HCT116 (cell line): Measurements from ENCODE around the gene HABP2. TPM values are rescaled to one million over a fixed set of nuclear protein-coding genes. Genes with fewer than 3 reads are reported as not detected.

Experiments used
- ATAC-seq: fragments of 200-7000 bp; cut with Tn5 transposase; 2 replicates; pipeline ENCODE4 v1.9.1; 2020; ENCODE audit warnings: mild to moderate bottlenecking, moderate library complexity
- BruUV-seq: library from RNA; stranded (reverse); fragments of 400-500 nt; replicated peaks from 2 replicates; lab custom pipeline; 2021; lab: Mats Ljungman, UMichigan
- CTCF ChIA-PET: fragments of 300-600 bp; sonication (Branson Sonifier 250); formaldehyde crosslinking; loops from one replicate; lab custom pipeline; 2021; ENCODE audit warnings: antibody characterized with exemption; lab: Charles Lee
- POLR2A ChIA-PET: fragments of 300-600, 350-600 bp; sonication (Branson Sonifier 250); formaldehyde crosslinking; loops from one replicate; lab custom pipeline; 2021; ENCODE audit warnings: antibody characterized with exemption; lab: Charles Lee
- RAD21 ChIA-PET, 2 experiments: fragments of 300-600 bp; sonication (Branson Sonifier 250); formaldehyde crosslinking; loops; one replicate each; lab custom pipeline; 2023; ENCODE audit warnings: low total read pairs in 2 of 2; ENCODE audit not compliant: uncharacterized antibody in 2 of 2, unreplicated experiment in 2 of 2, low non-redundant PET in 1 of 2; lab: Charles Lee
- DNase-seq: peaks from one replicate; pipeline ENCODE4 v3.0.0-alpha.2; 2010; ENCODE audit warnings: low read depth, low spot score
- H2AFZ ChIP-seq: fragments of 200-600 bp; shearing (Covaris generic), sonication (generic); 2 replicates; pipeline ENCODE4 v1.6.1; 2017; ENCODE audit warnings: low read depth, mixed run types, mixed read lengths, antibody characterized with exemption, low read length; ENCODE audit not compliant: poor library complexity, severe bottlenecking
- H3K27ac ChIP-seq: 2 replicates; pipeline ENCODE4 v1.5.1; 2012; ENCODE audit warnings: low read depth, low read length
- H3K27me3 ChIP-seq: fragments of 200-600 bp; sonication (generic); 2 replicates; pipeline ENCODE4 v1.6.1; 2016; ENCODE audit warnings: mixed run types, low read length, mixed read lengths; ENCODE audit not compliant: insufficient read depth
- H3K36me3 ChIP-seq, 2 experiments: fragments of 200-500 bp in 1 of 2; fragments of 200-600 bp in 1 of 2; sonication (Bioruptor generic) in 1 of 2; sonication (generic) in 1 of 2; 2 replicates each; pipeline versions ENCODE4 v1.5.1 to v1.6.1; 2014 to 2016; ENCODE audit warnings: low read length in 2 of 2, inconsistent platforms in 1 of 2, mixed read lengths in 1 of 2, mixed run types in 1 of 2; ENCODE audit not compliant: insufficient read depth in 2 of 2, control insufficient read depth in 1 of 2
- H3K4me1 ChIP-seq, 2 experiments: fragments of 200-600 bp in 1 of 2; sonication (generic) in 1 of 2; 2 replicates each; pipeline versions ENCODE4 v1.5.1 to v1.6.1; 2012 to 2017; ENCODE audit warnings: low read length in 2 of 2, inconsistent platforms in 1 of 2, mild to moderate bottlenecking in 1 of 2, mixed read lengths in 1 of 2, mixed run types in 1 of 2, moderate library complexity in 1 of 2; ENCODE audit not compliant: insufficient read depth in 2 of 2, control insufficient read depth in 1 of 2
- H3K4me2 ChIP-seq: fragments of 200-600 bp; sonication (generic); 2 replicates; pipeline ENCODE4 v1.6.1; 2017; ENCODE audit warnings: mixed run types, low read length, mixed read lengths
- H3K4me3 ChIP-seq, 2 experiments: fragments of 200-600 bp in 1 of 2; sonication (generic) in 1 of 2; replicated peaks in 1 of 2; 2 replicates each; pipeline ENCODE4 v1.5.1; 2011 to 2016; ENCODE audit warnings: low read length in 2 of 2, control low read depth in 1 of 2, low read depth in 1 of 2, mild to moderate bottlenecking in 1 of 2, mixed read lengths in 1 of 2, mixed run types in 1 of 2
- H3K79me2 ChIP-seq: fragments of 200-600 bp; sonication (generic); 2 replicates; pipeline ENCODE4 v1.6.1; 2017; ENCODE audit warnings: mild to moderate bottlenecking, mixed run types, low read length, moderate library complexity, mixed read lengths; ENCODE audit not compliant: insufficient read depth
- H3K9ac ChIP-seq: fragments of 200-600 bp; sonication (generic); 2 replicates; pipeline ENCODE4 v1.6.1; 2016; ENCODE audit warnings: low read length, mixed read lengths
- H3K9me2 ChIP-seq: fragments of 200-600 bp; sonication (generic), shearing (Covaris generic); 2 replicates; pipeline ENCODE4 v1.6.1; 2017; ENCODE audit warnings: mixed run types, mild to moderate bottlenecking, moderate library complexity; ENCODE audit not compliant: insufficient read depth
- H3K9me3 ChIP-seq, 2 experiments: fragments of 200-500 bp in 1 of 2; fragments of 200-600 bp in 1 of 2; sonication (Bioruptor generic) in 1 of 2; sonication (generic) in 1 of 2; 2 replicates each; pipeline ENCODE4 v1.6.1; 2014 to 2017; ENCODE audit warnings: low read length in 2 of 2, mixed read lengths in 2 of 2, inconsistent platforms in 1 of 2, low read depth in 1 of 2, mild to moderate bottlenecking in 1 of 2, mixed run types in 1 of 2, moderate library complexity in 1 of 2; ENCODE audit not compliant: control insufficient read depth in 1 of 2, insufficient read depth in 1 of 2
- H4K20me1 ChIP-seq: fragments of 200-600 bp; sonication (generic), shearing (Covaris generic); 2 replicates; pipeline ENCODE4 v1.6.1; 2017; ENCODE audit warnings: mixed run types, mild to moderate bottlenecking, moderate library complexity; ENCODE audit not compliant: insufficient read depth
- CBX3 ChIP-seq: IDR thresholded peaks from 2 replicates; pipeline ENCODE4 v1.6.1; 2012; ENCODE audit warnings: low read depth
- CEBPB ChIP-seq: IDR thresholded peaks from 2 replicates; pipeline ENCODE4 v1.6.1; 2012; ENCODE audit warnings: low read depth
- ELF1 ChIP-seq: IDR thresholded peaks from 2 replicates; pipeline ENCODE4 v1.6.1; 2012; ENCODE audit warnings: low read depth, borderline replicate concordance
- EZH2 ChIP-seq: fragments of 200-600 bp; sonication (generic); IDR thresholded peaks from 2 replicates; pipeline ENCODE4 v1.6.1; 2017; ENCODE audit warnings: antibody characterized with exemption, mixed run types
- EZH2phosphoT487 ChIP-seq: fragments of 200-600 bp; IDR thresholded peaks from 2 replicates; pipeline ENCODE4 v1.6.1; 2018; ENCODE audit warnings: antibody characterized with exemption, borderline replicate concordance
- SIN3A ChIP-seq: IDR thresholded peaks from 2 replicates; pipeline ENCODE4 v1.6.1; 2012; ENCODE audit warnings: low read depth
- SP1 ChIP-seq: IDR thresholded peaks from 2 replicates; pipeline ENCODE4 v1.6.1; 2012; ENCODE audit warnings: low read depth
- SRF ChIP-seq: IDR thresholded peaks from 2 replicates; pipeline ENCODE4 v1.6.1; 2012; ENCODE audit warnings: low read depth
- TCF7L2 ChIP-seq: IDR thresholded peaks from 2 replicates; pipeline ENCODE4 v1.7.0; 2011; ENCODE audit warnings: borderline replicate concordance, inconsistent platforms; ENCODE audit not compliant: insufficient read depth, insufficient read length; ENCODE audit errors: extremely low read depth
- YY1 ChIP-seq: IDR thresholded peaks from 2 replicates; pipeline ENCODE4 v1.6.1; 2011; ENCODE audit warnings: low read length, low read depth, moderate library complexity, mild to moderate bottlenecking; ENCODE audit not compliant: insufficient replicate concordance; ENCODE audit errors: extremely low read depth
- ZFX ChIP-seq: fragments of 450-650 bp; IDR thresholded peaks from 2 replicates; pipeline ENCODE4 v1.6.1; 2017
- ZNF274 ChIP-seq: fragments of 200-500 bp; sonication (Bioruptor generic); IDR thresholded peaks from 2 replicates; pipeline ENCODE4 v1.6.1; 2014; ENCODE audit warnings: mild to moderate bottlenecking, low read depth, low read length, inconsistent platforms
- intact Hi-C: fragments of 100-400 bp; cut with micrococcal nuclease; formaldehyde crosslinking; loops from 2 replicates; pipeline ENCODE4 v1.10.0; 2022
- total RNA-seq: library from RNA; stranded (reverse); gene quantifications from one replicate; pipeline ENCODE4 v1.2.1, GENCODE V29; 2021; ENCODE audit not compliant: unreplicated experiment
- TF ChIP-seq, protein P1 (sequence below): IDR thresholded peaks from 2 replicates; pipeline ENCODE4 v1.6.1; 2012; ENCODE audit warnings: low read depth

Gene HABP2
- total RNA-seq, 1 experiment from 2014 or later = 0.20 TPM

GRCh38 chr10:113631684-113632367, 79.0 kb downstream of the HABP2 start:
- Histone ChIP-seq H3K36me3 (no peaks in the 10 kb centered on the region), H3K9me2 (no peaks in the 10 kb centered on the region), H3K79me2 (no peaks in the 10 kb centered on the region), H3K27me3 (peaks cover 10% of the 10 kb centered on the region; the same call in 1 of the 2 replicates), H3K27ac (no peak overlapping the region), H3K4me2 (no peak overlapping the region), H3K4me3 (no peak overlapping the region), H2AFZ (no peak overlapping the region), H3K4me1 (no peaks in the 10 kb centered on the region), H3K9me3 (no peaks in the 10 kb centered on the region), H3K9ac (no peak overlapping the region), H4K20me1 (no peaks in the 10 kb centered on the region)
- intact Hi-C loops = no loop called here
- CTCF ChIA-PET = no interaction called here
- DNase-seq (no peak), ATAC-seq (no peak)
- no TSS peak for BruUV-seq
- RAD21 ChIA-PET = no interaction called here
- TF ChIP-seq, protein P1, sequence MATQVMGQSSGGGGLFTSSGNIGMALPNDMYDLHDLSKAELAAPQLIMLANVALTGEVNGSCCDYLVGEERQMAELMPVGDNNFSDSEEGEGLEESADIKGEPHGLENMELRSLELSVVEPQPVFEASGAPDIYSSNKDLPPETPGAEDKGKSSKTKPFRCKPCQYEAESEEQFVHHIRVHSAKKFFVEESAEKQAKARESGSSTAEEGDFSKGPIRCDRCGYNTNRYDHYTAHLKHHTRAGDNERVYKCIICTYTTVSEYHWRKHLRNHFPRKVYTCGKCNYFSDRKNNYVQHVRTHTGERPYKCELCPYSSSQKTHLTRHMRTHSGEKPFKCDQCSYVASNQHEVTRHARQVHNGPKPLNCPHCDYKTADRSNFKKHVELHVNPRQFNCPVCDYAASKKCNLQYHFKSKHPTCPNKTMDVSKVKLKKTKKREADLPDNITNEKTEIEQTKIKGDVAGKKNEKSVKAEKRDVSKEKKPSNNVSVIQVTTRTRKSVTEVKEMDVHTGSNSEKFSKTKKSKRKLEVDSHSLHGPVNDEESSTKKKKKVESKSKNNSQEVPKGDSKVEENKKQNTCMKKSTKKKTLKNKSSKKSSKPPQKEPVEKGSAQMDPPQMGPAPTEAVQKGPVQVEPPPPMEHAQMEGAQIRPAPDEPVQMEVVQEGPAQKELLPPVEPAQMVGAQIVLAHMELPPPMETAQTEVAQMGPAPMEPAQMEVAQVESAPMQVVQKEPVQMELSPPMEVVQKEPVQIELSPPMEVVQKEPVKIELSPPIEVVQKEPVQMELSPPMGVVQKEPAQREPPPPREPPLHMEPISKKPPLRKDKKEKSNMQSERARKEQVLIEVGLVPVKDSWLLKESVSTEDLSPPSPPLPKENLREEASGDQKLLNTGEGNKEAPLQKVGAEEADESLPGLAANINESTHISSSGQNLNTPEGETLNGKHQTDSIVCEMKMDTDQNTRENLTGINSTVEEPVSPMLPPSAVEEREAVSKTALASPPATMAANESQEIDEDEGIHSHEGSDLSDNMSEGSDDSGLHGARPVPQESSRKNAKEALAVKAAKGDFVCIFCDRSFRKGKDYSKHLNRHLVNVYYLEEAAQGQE = no peak
- no peak for TF ChIP-seq CEBPB
- TF ChIP-seq TCF7L2 = no peak
- TF ChIP-seq ELF1 = no peak
- TF ChIP-seq ZFX = no peak
- TF ChIP-seq ZNF274 = no peak
- TF ChIP-seq CBX3 = no peak
- TF ChIP-seq SP1 = no peak
- no peak for TF ChIP-seq EZH2
- no peak for TF ChIP-seq SRF
- TF ChIP-seq EZH2phosphoT487 = no peak
- TF ChIP-seq SIN3A = no peak
- no peak for TF ChIP-seq YY1
- POLR2A ChIA-PET = no interaction called here

Other genes starting within 250 kb of the HABP2 start
- not detected for gene NRAP, start 111.0 kb downstream of the HABP2 start, total RNA-seq
- gene CASP7, start 126.9 kb downstream of the HABP2 start, total RNA-seq = 30.5 TPM
- not detected for gene PLEKHS1, start 198.6 kb downstream of the HABP2 start, total RNA-seq